ENCODE data around the gene YIPF1. TPM values are rescaled to one million over a fixed set of nuclear protein-coding genes. Genes with fewer than 3 reads are reported as not detected.

Gene YIPF1
- polyA plus RNA-seq, 3 donors, result 24.4 to 51.9 (median 42.1) TPM

DNA sequence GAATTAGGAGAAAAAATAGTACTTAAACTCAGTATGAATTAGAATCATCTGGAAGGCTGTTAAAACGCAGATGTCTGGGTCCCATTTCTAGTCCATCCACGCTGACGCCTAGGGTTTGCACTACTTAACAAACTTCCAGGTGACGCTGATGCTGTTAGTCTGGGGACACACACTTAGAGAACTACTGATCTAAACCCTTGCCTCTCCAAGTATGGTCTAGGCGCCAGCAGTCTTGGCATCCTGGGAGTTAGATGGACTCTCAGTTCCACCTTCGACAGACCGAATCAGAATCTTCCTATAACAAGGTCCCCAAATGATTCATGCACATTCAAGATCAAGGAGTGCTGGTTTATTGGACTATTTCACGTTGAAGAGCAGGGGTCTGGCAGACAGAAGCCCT, 15.9 kb upstream of the YIPF1 start:
- Histone ChIP-seq H3K79me2 (ENCODE audit: insufficient read depth, low read length) (no peaks in the 10 kb centered on the region), H3K27ac (ENCODE audit: low read depth in 1 of 2, low read length in 2 of 2) (peak overlapping the region in 1 of 2 donors; percentile 31), H3K9ac (ENCODE audit: insufficient read depth, low read length, poor library complexity, severe bottlenecking) (no peak overlapping the region), H4K20me1 (ENCODE audit: insufficient read depth, low read length) (no peaks in the 10 kb centered on the region), H3K36me3 (replicated peaks in 1 of 2; ENCODE audit: control insufficient read depth in 1 of 2, insufficient read depth in 2 of 2, low read length in 2 of 2) (peaks cover 0 to 6% of the 10 kb centered on the region in 2 donors), H3K4me3 (replicated peaks in 1 of 3; ENCODE audit: low read depth in 2 of 3, low read length in 3 of 3) (no peak overlapping the region), H2AFZ (ENCODE audit: insufficient read depth, low read depth, low read length, poor library complexity, severe bottlenecking) (no peak overlapping the region), H3K9me3 (replicated peaks in 1 of 2; ENCODE audit: control insufficient read depth in 1 of 2, insufficient read depth in 1 of 2, low read length in 2 of 2) (no peaks in the 10 kb centered on the region), H3K4me2 (replicated peaks; ENCODE audit: extremely low read depth, low read length, poor library complexity, severe bottlenecking) (no peak overlapping the region), H3K4me1 (ENCODE audit: control insufficient read depth in 1 of 2, insufficient read depth in 2 of 2, low read length in 2 of 2) (no peaks in the 10 kb centered on the region), H3K27me3 (ENCODE audit: control insufficient read depth in 2 of 2, insufficient read depth in 2 of 2, low read length in 2 of 2) (no peaks in the 10 kb centered on the region)
- Mint-ChIP-seq H3K9me3 (peaks cover 0 to 3% (median 0%) of the 10 kb centered on the region in 7 donors), H3K27me3 (ENCODE audit: low read depth in 3 of 3) (no peaks in the 10 kb centered on the region), H3K4me1 (peaks cover 1% of the 10 kb centered on the region), H3K27ac (no peak overlapping the region), H3K36me3 (peaks cover 2 to 6% of the 10 kb centered on the region in 2 donors), H3K4me3 (no peak overlapping the region)
- TF ChIP-seq CTCF (IDR thresholded peaks at IDR 0.05), result no peak
- no peak for DNase-seq
- WGBS (ENCODE audit: insufficient coverage), result 100% methylated on average over 7 of the region's 8 CpGs
- intact Hi-C loops (cut with micrococcal nuclease), result no loop called here

DNA sequence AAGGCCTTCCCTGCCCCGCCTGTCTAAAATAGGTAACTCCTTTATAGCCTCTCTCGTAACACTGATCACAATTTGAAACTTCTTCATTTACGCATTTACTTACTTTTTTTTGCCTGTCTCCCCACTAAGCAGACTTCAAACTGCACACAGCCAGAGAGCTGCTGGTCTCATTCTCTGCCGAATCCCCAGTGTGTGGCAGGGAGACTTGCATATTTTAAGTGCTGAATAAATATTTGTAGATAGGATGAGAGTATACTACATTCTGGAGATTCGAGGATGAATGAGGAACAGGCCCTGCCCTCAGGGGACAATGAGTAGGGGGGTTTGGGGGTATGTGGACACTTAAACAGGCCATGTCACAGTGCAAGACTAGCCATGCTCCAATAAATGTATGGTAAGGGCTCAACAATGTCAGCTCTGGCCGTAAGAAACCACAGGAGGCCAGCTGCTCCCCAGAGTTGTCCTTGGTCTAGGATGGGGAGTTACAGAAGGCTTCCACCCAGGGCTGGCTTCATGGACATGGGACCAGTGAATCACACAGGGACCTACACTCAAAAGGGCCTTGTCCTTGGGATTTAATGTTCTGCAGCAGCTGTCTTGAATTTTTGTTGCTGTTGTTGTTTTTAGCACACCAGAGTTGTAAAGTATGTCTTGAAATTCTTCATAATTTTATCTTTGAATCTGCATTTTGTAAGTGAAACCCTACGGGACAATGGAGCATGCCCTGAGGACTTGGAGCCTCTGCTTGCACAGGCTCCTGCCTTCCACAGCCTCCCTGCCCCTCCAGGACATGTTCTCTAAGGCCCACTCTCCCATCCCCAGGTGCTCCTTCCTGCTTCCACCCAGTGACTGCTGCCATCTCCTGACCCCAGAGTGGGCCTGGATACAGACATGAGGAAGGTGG, 12.9 kb upstream of the YIPF1 start:
- Histone ChIP-seq H3K36me3 (replicated peaks in 1 of 2; ENCODE audit: control insufficient read depth in 1 of 2, insufficient read depth in 2 of 2, low read length in 2 of 2) (peaks cover 0 to 6% of the 10 kb centered on the region in 2 donors), H4K20me1 (ENCODE audit: insufficient read depth, low read length) (no peaks in the 10 kb centered on the region), H3K4me1 (ENCODE audit: control insufficient read depth in 1 of 2, insufficient read depth in 2 of 2, low read length in 2 of 2) (no peaks in the 10 kb centered on the region), H3K9ac (ENCODE audit: insufficient read depth, low read length, poor library complexity, severe bottlenecking) (no peak overlapping the region), H3K27ac (ENCODE audit: low read depth in 1 of 2, low read length in 2 of 2) (no peak overlapping the region), H3K4me3 (replicated peaks in 1 of 3; ENCODE audit: low read depth in 2 of 3, low read length in 3 of 3) (no peak overlapping the region), H3K4me2 (replicated peaks; ENCODE audit: extremely low read depth, low read length, poor library complexity, severe bottlenecking) (no peak overlapping the region), H2AFZ (ENCODE audit: insufficient read depth, low read depth, low read length, poor library complexity, severe bottlenecking) (no peak overlapping the region), H3K79me2 (ENCODE audit: insufficient read depth, low read length) (no peaks in the 10 kb centered on the region), H3K9me3 (replicated peaks in 1 of 2; ENCODE audit: control insufficient read depth in 1 of 2, insufficient read depth in 1 of 2, low read length in 2 of 2) (no peaks in the 10 kb centered on the region), H3K27me3 (ENCODE audit: control insufficient read depth in 2 of 2, insufficient read depth in 2 of 2, low read length in 2 of 2) (no peaks in the 10 kb centered on the region)
- TF ChIP-seq CTCF (IDR thresholded peaks at IDR 0.05), result no peak
- H3K4me3 Mint-ChIP-seq, result no peak overlapping the region
- H3K9me3 Mint-ChIP-seq, result no peaks in the 10 kb centered on the region
- WGBS (ENCODE audit: insufficient coverage), result 92% methylated on average over 4 of the region's 7 CpGs
- no peaks in the 10 kb centered on the region for H3K27me3 Mint-ChIP-seq (ENCODE audit: low read depth in 3 of 3)
- intact Hi-C loops (cut with micrococcal nuclease), result no loop called here
- H3K36me3 Mint-ChIP-seq, result peaks cover 2 to 4% of the 10 kb centered on the region in 2 donors
- H3K4me1 Mint-ChIP-seq, result peaks cover 1% of the 10 kb centered on the region
- no peak for DNase-seq
- peak overlapping the region in 1 of 7 donors; percentile 65 for H3K27ac Mint-ChIP-seq
